ENCODE results near the gene PLD5. TPM values are rescaled to one million over a fixed set of nuclear protein-coding genes. Genes with fewer than 3 reads are reported as not detected.

Gene PLD5
- total RNA-seq (2021; ENCODE audit: unreplicated experiment) = not detected
- not detected for polyA plus RNA-seq (2012; ENCODE audit: insufficient read length)
- Bru-seq, nascent RNA = percentile 11 among the genes with signal in this experiment
- BruChase-seq, experiment 1, labeled RNA remaining after a 2-hour chase = percentile 8 among the genes with signal in this experiment
- BruChase-seq, experiment 2, labeled RNA remaining after a 6-hour chase = percentile 7 among the genes with signal in this experiment
- long read RNA-seq = 0 reads

- ChIA-PET CTCF (no interaction called here), POLR2A (no interaction called here)
- intact Hi-C loops (cut with micrococcal nuclease; ENCODE audit: unreplicated experiment) (no loop called here), in situ Hi-C loops (cut with HindIII; ENCODE audit: low pct_unique_long_range_greater_than_20kb, low sequenced_read_pairs) (no loop called here)
- ATAC-seq (peak; percentile 71), DNase-seq (ENCODE audit: low read depth, low spot score) (no peak)
- H3K27ac ChIP-seq (ENCODE audit: low read length) = no peak within 1 kb of the TSS
- no peaks in the 10 kb centered on the region for H3K9me3 ChIP-seq (ENCODE audit: control insufficient read depth, insufficient read depth, low read depth, low read length)
- H3K36me3 ChIP-seq (ENCODE audit: control insufficient read depth, insufficient read depth, low read length) = no peaks in the 10 kb centered on the region; the same call in 1 of the 2 replicates
- peak within 1 kb of the TSS; percentile 27; a peak in 2 of 4 replicates for H3K4me3 ChIP-seq (ENCODE audit: low read depth in 2 of 2, low read length in 2 of 2)
- BruUV-seq (replicated peaks) = no TSS peak
- H3K4me1 ChIP-seq (ENCODE audit: control insufficient read depth, insufficient read depth, low read length) = peaks cover 6% of the 10 kb centered on the region; the same call in 1 of the 2 replicates
- TF ChIP-seq CTCF (IDR thresholded peaks at IDR 0.05) (no peak), POLR2AphosphoS5 (IDR thresholded peaks at IDR 0.05; ENCODE audit: low read depth, low read length) (no peak), SIN3A (IDR thresholded peaks at IDR 0.05; ENCODE audit: borderline replicate concordance, insufficient read depth, low read depth, low read length) (no peak), REST (IDR thresholded peaks at IDR 0.05; ENCODE audit: insufficient read depth in 1 of 2, low read depth in 2 of 2, low read length in 1 of 2) (no peak), TCF7L2 (IDR thresholded peaks at IDR 0.05; ENCODE audit: low read depth, low read length) (no peak)
- peaks cover 17% of the 10 kb centered on the region for H3K27me3 ChIP-seq (ENCODE audit: control insufficient read depth, insufficient read depth, low read length)
These were observed at the start of gene PLD5 for GRCh38 chr1:242524571-242525359. Gene PLD5 (minus strand): TSS chr1:242524697.

GRCh38 chr1:242569867-242570266, 45.4 kb upstream of the PLD5 start:
- H3K27ac ChIP-seq (ENCODE audit: low read length) = no peak overlapping the region
- ChIA-PET POLR2A (no interaction called here), CTCF (no interaction called here)
- intact Hi-C loops (cut with micrococcal nuclease; ENCODE audit: unreplicated experiment) (no loop called here), in situ Hi-C loops (cut with HindIII; ENCODE audit: low pct_unique_long_range_greater_than_20kb, low sequenced_read_pairs) (no loop called here)
- DNase-seq (ENCODE audit: low read depth, low spot score) = no peak
- H3K4me3 ChIP-seq (ENCODE audit: low read depth in 2 of 2, low read length in 2 of 2) = no peak overlapping the region
- H3K4me1 ChIP-seq (ENCODE audit: control insufficient read depth, insufficient read depth, low read length) = no peaks in the 10 kb centered on the region
- no peaks in the 10 kb centered on the region for H3K36me3 ChIP-seq (ENCODE audit: control insufficient read depth, insufficient read depth, low read length)
- H3K27me3 ChIP-seq (ENCODE audit: control insufficient read depth, insufficient read depth, low read length) = no peaks in the 10 kb centered on the region
- no peak for ATAC-seq
- H3K9me3 ChIP-seq (ENCODE audit: control insufficient read depth, insufficient read depth, low read depth, low read length) = no peaks in the 10 kb centered on the region
- no TSS peak for BruUV-seq (replicated peaks)
- TF ChIP-seq POLR2AphosphoS5 (IDR thresholded peaks at IDR 0.05; ENCODE audit: low read depth, low read length) = no peak
- no peak for TF ChIP-seq REST (IDR thresholded peaks at IDR 0.05; ENCODE audit: insufficient read depth in 1 of 2, low read depth in 2 of 2, low read length in 1 of 2)

Measured in Panc1 (cell line).